HepG2 (cell line): Measurements from ENCODE around the gene ESRRB. TPM values are rescaled to one million over a fixed set of nuclear protein-coding genes. Genes with fewer than 3 reads are reported as not detected.

Source experiments
- ATAC-seq: fragments of 200-7000 bp; cut with Tn5 transposase; 3 replicates; pipeline ENCODE4 v1.9.1; 2020; ENCODE audit warnings: mild to moderate bottlenecking, moderate library complexity
- BruUV-seq: library from RNA; stranded (reverse); fragments of 400-500 nt; replicated peaks from 2 replicates; lab custom pipeline; 2021; lab: Mats Ljungman, UMichigan
- CTCF ChIA-PET: fragments of 300-600 bp; formaldehyde crosslinking; extraction: SDS; loops from one replicate; lab custom pipeline; 2021; ENCODE audit warnings: low total read pairs, inconsistent platforms, low intra/inter-chr PET ratio; lab: Yijun Ruan, JAX
- POLR2A ChIA-PET: fragments of 350-600 bp; sonication (Branson Sonifier 250); formaldehyde crosslinking; loops from one replicate; lab custom pipeline; 2020; ENCODE audit warnings: antibody characterized with exemption, inconsistent platforms; lab: Yijun Ruan, JAX
- DNase-seq: peaks from one replicate; pipeline ENCODE4 v3.0.0-alpha.2; 2015; ENCODE audit warnings: low spot score
- FAIRE-seq: peaks from 3 replicates; lab custom pipeline; 2011; peaks lifted over from hg19 to GRCh38; lab: Jason Lieb, UNC
- H2AFZ ChIP-seq: one replicate; pipeline ENCODE4 v1.6.1; 2011; ENCODE audit warnings: low read length, inconsistent platforms
- H3K27ac ChIP-seq: fragments of 300-600 bp; 3 replicates; pipeline ENCODE4 v1.8.0; 2011; ENCODE audit warnings: mixed run types, mild to moderate bottlenecking, mixed read lengths, low read length, inconsistent platforms; ENCODE audit not compliant: insufficient read depth; ENCODE audit errors: extremely low read length
- H3K27me3 ChIP-seq, 2 experiments: fragments of 200-600 bp in 1 of 2; 2 replicates in 1 of 2; 3 replicates in 1 of 2; pipeline versions ENCODE4 v1.6.0 to v1.8.0; 2011; ENCODE audit warnings: low read length in 2 of 2, mild to moderate bottlenecking in 2 of 2, moderate library complexity in 2 of 2, inconsistent platforms in 1 of 2; ENCODE audit not compliant: insufficient read depth in 2 of 2, control insufficient read depth in 1 of 2
- H3K36me3 ChIP-seq, 2 experiments: fragments of 200-600 bp in 1 of 2; replicated peaks in 1 of 2; 2 replicates in 1 of 2; 3 replicates in 1 of 2; pipeline versions ENCODE4 v1.5.1 to v1.8.0; 2011; ENCODE audit warnings: low read length in 2 of 2, inconsistent platforms in 1 of 2; ENCODE audit not compliant: insufficient read depth in 2 of 2, control insufficient read depth in 1 of 2
- H3K4me1 ChIP-seq: 2 replicates; pipeline ENCODE4 v1.5.1; 2012; ENCODE audit warnings: low read length, inconsistent platforms; ENCODE audit not compliant: insufficient read depth
- H3K4me2 ChIP-seq: 2 replicates; pipeline ENCODE4 v1.6.0; 2011; ENCODE audit warnings: low read depth, low read length, inconsistent platforms
- H3K4me3 ChIP-seq, 3 experiments: fragments of 200-600 bp in 1 of 3; sonication (generic), shearing (Covaris generic) in 1 of 3; replicated peaks in 1 of 3; 2 replicates each; pipeline ENCODE4 v1.5.1; 2011 to 2016; ENCODE audit warnings: low read length in 3 of 3, inconsistent platforms in 2 of 3, low read depth in 2 of 3, mild to moderate bottlenecking in 2 of 3, control low read depth in 1 of 3, mixed read lengths in 1 of 3; ENCODE audit not compliant: insufficient read depth in 1 of 3
- H3K79me2 ChIP-seq: one replicate; pipeline ENCODE4 v1.6.1; 2011; ENCODE audit warnings: low read length, inconsistent platforms; ENCODE audit not compliant: insufficient read depth
- H3K9ac ChIP-seq: 2 replicates; pipeline ENCODE4 v1.6.0; 2011; ENCODE audit warnings: mild to moderate bottlenecking, low read depth, low read length, inconsistent platforms; ENCODE audit not compliant: insufficient read depth
- H3K9me3 ChIP-seq: 2 replicates; pipeline ENCODE4 v1.5.1; 2012; ENCODE audit warnings: mild to moderate bottlenecking, low read length
- H4K20me1 ChIP-seq: 2 replicates; pipeline ENCODE4 v1.6.0; 2011; ENCODE audit warnings: inconsistent platforms, mild to moderate bottlenecking, low read length, moderate library complexity; ENCODE audit not compliant: insufficient read depth
- ARID3A ChIP-seq: IDR thresholded peaks from 2 replicates; pipeline ENCODE4 v1.6.1; 2012; ENCODE audit warnings: low read depth, low read length, improper control_type of control experiment
- ESRRA ChIP-seq: sonication (generic); formaldehyde crosslinking; IDR thresholded peaks from 2 replicates; pipeline ENCODE4 v1.5.1; 2020; ENCODE audit warnings: mild to moderate bottlenecking, low read depth, missing genetic modification reagents
- FOXK2 ChIP-seq: fragments of 450-650 bp; IDR thresholded peaks from 2 replicates; pipeline ENCODE4 v1.6.1; 2016
- HDAC1 ChIP-seq: sonication (generic); formaldehyde crosslinking; IDR thresholded peaks from 2 replicates; pipeline ENCODE4 v1.5.1; 2020; ENCODE audit warnings: mild to moderate bottlenecking, missing genetic modification reagents
- HNF1A ChIP-seq, 2 experiments: sonication (generic) in 1 of 2; formaldehyde crosslinking in 1 of 2; IDR thresholded peaks; 2 replicates each; pipeline versions ENCODE4 v1.4.0 to v1.6.1; 2016 to 2020; ENCODE audit warnings: borderline replicate concordance in 1 of 2, low read depth in 1 of 2, mild to moderate bottlenecking in 1 of 2, missing genetic modification reagents in 1 of 2
- KAT2B ChIP-seq: fragments of 150-350 bp; IDR thresholded peaks from 2 replicates; pipeline ENCODE4 v1.6.1; 2014; ENCODE audit warnings: low read depth, low read length, borderline replicate concordance
- SNRNP70 ChIP-seq: fragments of 200-400 bp; formaldehyde crosslinking; IDR thresholded peaks from 2 replicates; pipeline ENCODE4 v1.6.1; 2017; ENCODE audit warnings: mild to moderate bottlenecking, low read depth, low read length, moderate library complexity
- TCF12 ChIP-seq, 2 experiments: fragments of 450-650 bp in 1 of 2; sonication (generic) in 1 of 2; formaldehyde crosslinking in 1 of 2; IDR thresholded peaks; 2 replicates each; pipeline versions ENCODE4 v1.6.1 to v1.8.0; 2017 to 2022; ENCODE audit warnings: antibody characterized with exemption in 1 of 2, mild to moderate bottlenecking in 1 of 2, missing genetic modification reagents in 1 of 2, moderate library complexity in 1 of 2
- ZC3H13 ChIP-seq: sonication (generic); formaldehyde crosslinking; IDR thresholded peaks from 2 replicates; pipeline ENCODE4 v1.8.1; 2023; ENCODE audit warnings: mild to moderate bottlenecking, missing genetic modification reagents, moderate library complexity
- ZFP36L2 ChIP-seq: sonication (generic); formaldehyde crosslinking; IDR thresholded peaks from 2 replicates; pipeline ENCODE4 v1.4.0; 2020; ENCODE audit warnings: missing genetic modification reagents
- ZFP37 ChIP-seq: sonication (generic); formaldehyde crosslinking; IDR thresholded peaks from 2 replicates; pipeline ENCODE4 v1.4.0; 2020; ENCODE audit warnings: missing genetic modification reagents, borderline replicate concordance
- ZNF510 ChIP-seq: sonication (generic); formaldehyde crosslinking; IDR thresholded peaks from 2 replicates; pipeline ENCODE4 v1.4.0; 2020; ENCODE audit warnings: low read depth, mild to moderate bottlenecking, missing genetic modification reagents
- ZNF557 ChIP-seq: sonication (generic); formaldehyde crosslinking; IDR thresholded peaks from 2 replicates; pipeline ENCODE4 v1.4.0; 2020; ENCODE audit warnings: missing genetic modification reagents
- ZNF737 ChIP-seq: sonication (generic); formaldehyde crosslinking; IDR thresholded peaks from 2 replicates; pipeline ENCODE4 v1.5.0; 2020; ENCODE audit warnings: missing genetic modification reagents, mild to moderate bottlenecking, borderline replicate concordance
- ZNF850 ChIP-seq: sonication (generic); formaldehyde crosslinking; conservative IDR thresholded peaks from 2 replicates; pipeline ENCODE4 v1.9.0; 2021; ENCODE audit warnings: mild to moderate bottlenecking, missing genetic modification reagents
- WGBS: methylation state at CpG from one replicate; pipeline ENCODE4 v1.1.6; 2017; ENCODE audit warnings: low lambda C conversion rate; 5-methylcytosine and 5-hydroxymethylcytosine counted together
- in situ Hi-C: cut with HindIII; loops from 2 replicates; pipeline ENCODE4 v1.10.0; 2017; ENCODE audit warnings: low pct_unique_long_range_greater_than_20kb; ENCODE audit not compliant: extremely low pct_ligation_motif_present
- intact Hi-C: fragments of 100-400 bp; cut with micrococcal nuclease; formaldehyde crosslinking; loops from one replicate; pipeline ENCODE4 v1.10.0; 2022; ENCODE audit not compliant: unreplicated experiment
- polyA plus RNA-seq, 8 experiments: library from polyadenylated mRNA; depleted of rRNA in 3 of 8; stranded (reverse) in 7 of 8; unstranded in 1 of 8; fragments of >200 nt; fragmentation: Illumina TruSeq in 4 of 8; extraction: Trizol in 4 of 8; gene quantifications; 2 replicates each; pipeline versions ENCODE4 v1.2.1 to v1.2.3, GENCODE V29; 2011 to 2016; ENCODE audit warnings: low read depth in 4 of 8, missing spikeins in 1 of 8, mixed read lengths in 1 of 8; ENCODE audit not compliant: insufficient read depth in 1 of 8
- total RNA-seq, 5 experiments: library from RNA; depleted of rRNA; stranded (reverse); fragments of >200 nt; fragmentation: Illumina TruSeq; extraction: Trizol; gene quantifications; 2 replicates each; pipeline ENCODE4 v1.2.3, GENCODE V29; 2016; ENCODE audit warnings: low read depth in 1 of 5

The ESRRB gene
- total and polyA plus RNA-seq, 2 of the 13 experiments (the other 11 are each of a cell fraction or from before 2014, with no cell fraction given): 0.04 to 0.33 TPM

DNA sequence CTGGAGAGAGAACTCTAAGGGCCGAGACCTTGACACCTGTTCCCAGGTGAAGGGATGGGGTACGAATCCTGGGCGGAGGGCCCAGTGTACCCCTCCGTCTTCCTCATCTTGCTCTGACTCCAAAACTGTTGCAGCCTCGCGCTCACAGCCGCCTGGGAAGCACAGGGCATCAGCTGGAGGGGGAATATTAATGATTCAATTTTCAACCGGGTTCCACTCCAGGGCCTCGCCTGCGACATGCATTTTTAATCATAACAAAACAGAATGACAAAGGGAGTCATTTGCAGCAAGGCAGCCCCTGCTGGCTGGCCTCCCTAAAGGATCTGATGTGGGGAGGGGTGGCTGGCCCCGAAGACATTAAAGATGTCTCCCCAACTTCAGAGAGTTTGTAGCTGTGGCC, 41.6 kb upstream of the ESRRB start (continued):
- TF ChIP-seq HNF1A (IDR thresholded peaks at IDR 0.05; ENCODE audit: low read depth) (no peak), HNF1A (CRISPR knock-in tag; IDR thresholded peaks at IDR 0.05; ENCODE audit: borderline replicate concordance) (no peak), ZNF510 (CRISPR knock-in tag) (no peak), ZNF557 (CRISPR knock-in tag) (no peak), ZFP36L2 (CRISPR knock-in tag) (no peak), ZFP37 (CRISPR knock-in tag) (no peak), HDAC1 (no peak), ZC3H13 (CRISPR knock-in tag) (no peak), SNRNP70 (no peak)
- TF ChIP-seq, all 625 proteins: peak for 0

DNA sequence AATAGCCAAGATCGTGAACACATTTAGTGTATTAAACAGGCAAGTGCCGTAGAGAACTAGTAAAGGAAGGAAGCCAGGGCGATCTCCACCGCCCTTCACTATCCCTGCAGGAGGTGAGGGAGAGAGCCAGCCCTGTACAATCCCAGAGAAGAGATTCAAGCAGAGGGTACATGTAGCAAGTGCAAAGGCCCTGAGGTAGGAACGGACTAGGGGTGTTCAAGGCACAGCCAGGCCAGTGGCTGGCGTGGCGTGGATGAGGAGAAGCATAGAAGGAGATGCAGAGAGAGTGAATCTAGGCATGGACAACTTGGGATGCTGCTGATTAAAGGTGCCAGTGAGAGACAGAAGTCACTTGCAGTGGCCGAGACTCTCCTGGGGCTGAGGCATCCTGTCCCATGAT, 39.1 kb upstream of the ESRRB start:
- intact Hi-C loops (no loop called here), in situ Hi-C loops (no loop called here)
- TF ChIP-seq FOXK2 (no peak), ZNF850 (CRISPR knock-in tag) (no peak), KAT2B (no peak), ZNF737 (CRISPR knock-in tag) (no peak), ESRRA (CRISPR knock-in tag) (no peak), ARID3A (no peak), TCF12 (IDR thresholded peaks at IDR 0.05) (no peak), TCF12 (CRISPR knock-in tag; IDR thresholded peaks at IDR 0.05) (no peak)
- ATAC-seq: no peak
- Histone ChIP-seq H3K4me2 (no peak overlapping the region), H4K20me1 (no peaks in the 10 kb centered on the region), H3K79me2 (no peaks in the 10 kb centered on the region), H3K36me3 (no peaks in the 10 kb centered on the region), H3K9me3 (no peaks in the 10 kb centered on the region), H3K4me3 (no peak overlapping the region), H2AFZ (no peak overlapping the region), H3K4me1 (no peaks in the 10 kb centered on the region), H3K27ac (no peak overlapping the region), H3K9ac (no peak overlapping the region), H3K27me3 (no peaks in the 10 kb centered on the region)
- WGBS: 86% methylated on average over 8 of the region's 8 CpGs
- FAIRE-seq: no peak
- POLR2A ChIA-PET: no interaction called here
- no peak for DNase-seq
- CTCF ChIA-PET: no interaction called here
- BruUV-seq: no TSS peak
